Stimulated activated CD8-positive, alpha-beta memory T cell treated with anti-CD3 and anti-CD28 coated beads, Interleukin-4, amount 100 ng/mL, for 24 hours (primary cell): ENCODE results near the gene CMKLR1.

Experiments used
- DNase-seq: peaks from one replicate; pipeline ENCODE4 v3.0.0-alpha.2; 2020; ENCODE audit warnings: low read depth

The CMKLR1 gene

GRCh38 chr12:108315486-108316105 is 23.5 kb downstream of the CMKLR1 start:
- DNase-seq: no peak

DNA sequence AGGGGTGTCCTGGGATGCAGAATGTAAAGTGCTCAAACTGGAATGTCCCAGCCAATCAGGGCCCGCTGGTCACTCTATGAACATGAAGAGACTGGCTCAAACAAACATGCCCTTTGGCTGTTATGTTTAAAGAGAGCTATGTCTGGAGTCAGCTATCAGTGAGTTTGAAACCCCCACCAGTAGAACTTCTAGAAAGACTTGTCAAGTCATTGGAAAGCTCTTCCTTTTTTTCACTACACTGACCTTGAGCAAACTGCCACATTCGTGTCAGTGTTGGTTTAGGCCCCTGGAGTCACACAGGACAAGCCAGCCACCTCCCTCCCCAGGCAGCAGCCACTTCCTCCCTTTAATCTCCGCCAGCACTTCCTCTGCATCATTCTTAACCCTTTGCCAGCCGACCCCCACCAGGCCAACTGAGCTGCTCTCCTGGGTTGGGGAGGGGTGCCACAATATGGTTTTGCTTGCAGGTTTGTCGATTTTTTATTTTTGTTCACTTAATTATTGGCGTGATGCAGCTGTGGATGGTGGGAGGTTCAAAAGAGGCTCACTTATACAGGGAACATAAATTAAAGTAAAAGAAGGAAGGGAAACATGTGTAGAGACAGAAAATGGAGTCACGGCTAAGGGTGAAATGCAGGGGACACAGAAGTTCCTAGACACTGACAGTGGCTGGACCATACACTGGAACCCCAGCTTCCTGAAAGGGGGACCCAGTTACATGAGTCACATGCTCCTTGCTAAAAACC is 25.3 kb downstream of the CMKLR1 start:
- no peak for DNase-seq

GRCh38 chr12:108313241-108313605 is 25.9 kb downstream of the CMKLR1 start:
- no peak for DNase-seq

DNA sequence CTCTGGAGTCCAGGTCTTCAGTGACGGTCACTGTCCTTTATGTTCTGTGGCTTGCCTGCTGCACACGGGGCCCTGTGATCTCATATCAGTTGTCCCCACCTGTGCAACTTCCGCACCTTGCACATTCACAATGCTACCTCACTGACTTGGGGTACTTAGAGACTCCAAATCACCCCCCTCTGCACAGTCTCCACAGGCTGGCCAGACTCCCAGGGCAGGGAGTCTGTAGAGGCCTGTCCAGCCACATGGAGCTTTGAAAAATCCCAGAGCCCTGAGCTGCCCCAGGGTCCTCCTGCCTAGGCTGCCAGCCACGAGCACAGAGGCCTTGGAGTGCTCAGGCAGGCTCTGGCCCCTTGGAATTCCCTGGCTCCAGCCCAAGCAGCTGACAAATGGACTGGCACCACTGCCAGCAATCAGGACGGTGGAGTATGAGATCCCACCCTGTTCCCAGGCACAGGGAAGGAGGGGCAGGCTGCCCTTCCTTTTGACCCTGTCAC is 26.4 kb downstream of the CMKLR1 start:
- no peak for DNase-seq

- no peak for DNase-seq
These were observed 26.9 kb downstream of the CMKLR1 start for GRCh38 chr12:108312073-108312659.

GRCh38 chr12:108311605-108312004 is 27.5 kb downstream of the CMKLR1 start:
- DNase-seq: no peak

DNA sequence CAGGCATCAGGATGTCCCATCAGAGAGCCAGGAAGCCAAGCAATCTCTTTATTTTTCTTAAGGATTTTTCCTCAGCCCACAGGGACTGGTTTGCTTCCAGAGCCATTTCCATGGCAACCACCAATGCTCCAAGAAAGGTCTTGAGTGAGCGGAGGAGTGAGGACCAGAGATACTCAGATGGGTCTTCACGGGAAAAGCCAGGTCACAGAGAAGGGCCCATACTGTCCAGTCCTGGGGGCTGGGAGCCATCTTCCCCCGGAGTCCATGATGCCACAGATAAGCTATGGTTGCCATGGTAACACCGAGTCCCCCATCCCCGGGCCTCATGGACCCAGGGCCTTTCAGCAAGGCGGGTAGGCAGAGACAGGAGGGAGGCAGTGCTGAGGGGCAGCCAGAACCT is 28.6 kb downstream of the CMKLR1 start:
- no peak for DNase-seq

GRCh38 chr12:108309674-108310312 is 29.3 kb downstream of the CMKLR1 start:
- no peak for DNase-seq

DNA sequence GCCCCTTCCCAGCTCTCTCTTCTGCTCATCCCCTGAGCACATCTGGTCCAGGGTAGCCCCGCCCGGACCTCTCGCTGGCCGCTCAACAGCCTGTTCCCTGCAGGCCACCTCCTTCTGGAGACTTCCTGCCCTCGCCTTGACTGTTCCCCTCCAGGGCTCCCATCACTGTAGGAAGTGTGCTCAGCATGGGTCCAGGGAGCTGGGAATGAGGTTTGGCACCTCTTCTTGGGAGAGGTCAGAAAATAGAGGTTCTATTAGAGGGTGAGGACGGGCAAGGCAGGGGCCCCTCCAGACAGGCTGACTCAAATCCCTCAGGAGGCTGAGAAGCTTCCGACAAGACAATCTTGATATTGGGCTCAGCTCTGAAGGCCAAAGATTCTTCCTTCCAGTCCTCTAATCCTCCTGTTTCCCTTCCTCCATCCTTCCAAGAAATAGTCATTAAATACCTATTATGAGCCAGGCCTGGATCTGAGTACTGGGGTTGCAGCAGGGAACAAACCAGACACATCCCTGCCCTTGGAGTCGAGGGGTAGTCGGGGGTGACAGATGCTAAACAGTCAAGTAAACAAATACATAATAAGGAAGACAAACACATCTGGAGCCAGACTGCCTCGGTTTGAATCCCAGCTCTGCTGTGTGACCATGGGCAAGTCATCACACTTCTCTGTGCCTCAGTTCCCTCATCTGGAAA is 30.6 kb downstream of the CMKLR1 start:
- no peak for DNase-seq

DNA sequence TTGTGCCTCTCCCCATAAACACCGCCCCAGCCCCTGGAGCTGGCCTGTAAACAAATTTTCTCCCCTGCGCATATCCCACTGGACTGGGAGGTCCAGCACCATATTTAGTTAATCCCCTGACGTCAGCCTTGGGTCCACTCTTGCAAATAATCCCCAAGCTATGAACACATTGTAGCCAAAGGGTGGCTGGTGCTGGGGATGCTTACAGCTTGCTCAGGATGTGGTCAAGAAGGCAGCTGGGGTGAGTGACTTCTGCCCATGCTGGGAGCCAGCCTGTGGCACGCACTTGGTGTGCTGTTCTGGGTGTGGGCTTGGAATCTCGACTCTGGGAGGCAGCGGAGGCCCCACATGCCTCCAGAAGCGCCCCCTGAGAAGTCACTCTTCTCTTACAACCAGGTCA is 32.1 kb downstream of the CMKLR1 start:
- no peak for DNase-seq

- no peak for DNase-seq
These were observed 32.6 kb downstream of the CMKLR1 start for GRCh38 chr12:108306506-108306905.

- no peak for DNase-seq
These were observed 33.1 kb downstream of the CMKLR1 start for GRCh38 chr12:108305991-108306501.

DNA sequence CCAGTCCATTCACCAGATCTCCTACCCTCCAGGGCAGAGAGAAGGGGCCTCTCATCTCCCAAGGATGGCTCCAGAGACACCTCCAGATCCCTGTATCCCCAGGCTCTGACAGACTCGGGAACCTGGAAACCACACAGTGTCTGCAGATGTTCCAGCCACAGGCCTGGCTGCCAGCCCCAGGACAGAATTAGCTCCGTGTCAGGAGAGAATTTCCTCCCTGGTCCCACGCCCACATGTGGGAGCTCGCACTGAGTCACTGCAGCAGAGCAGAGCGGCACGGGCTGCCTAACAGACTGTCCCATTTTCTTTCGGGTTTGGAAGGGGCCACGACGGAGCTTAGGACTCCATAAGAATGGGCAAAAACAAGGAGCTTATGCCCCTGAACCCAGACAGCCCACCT is 33.6 kb downstream of the CMKLR1 start:
- no peak for DNase-seq

DNA sequence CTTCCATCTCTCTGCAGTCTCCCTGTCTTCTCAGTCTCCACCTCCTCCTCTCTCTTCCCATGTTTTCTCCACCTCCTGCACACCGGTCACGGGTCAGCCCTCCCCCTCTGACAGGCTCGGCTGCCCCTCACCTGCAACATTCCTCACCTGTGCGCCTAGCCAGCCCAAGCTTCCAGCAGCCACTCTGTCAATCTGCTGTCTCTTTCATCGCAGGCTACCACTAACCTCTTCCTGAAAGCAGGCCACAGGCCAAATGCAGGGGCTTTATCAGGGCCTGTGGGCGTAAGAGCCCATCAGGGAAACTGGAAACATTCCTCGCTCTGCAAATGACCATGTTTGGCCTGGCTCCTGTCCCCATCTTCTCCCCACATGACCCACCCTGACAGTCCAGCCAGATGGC is 34.5 kb downstream of the CMKLR1 start:
- DNase-seq: no peak

DNA sequence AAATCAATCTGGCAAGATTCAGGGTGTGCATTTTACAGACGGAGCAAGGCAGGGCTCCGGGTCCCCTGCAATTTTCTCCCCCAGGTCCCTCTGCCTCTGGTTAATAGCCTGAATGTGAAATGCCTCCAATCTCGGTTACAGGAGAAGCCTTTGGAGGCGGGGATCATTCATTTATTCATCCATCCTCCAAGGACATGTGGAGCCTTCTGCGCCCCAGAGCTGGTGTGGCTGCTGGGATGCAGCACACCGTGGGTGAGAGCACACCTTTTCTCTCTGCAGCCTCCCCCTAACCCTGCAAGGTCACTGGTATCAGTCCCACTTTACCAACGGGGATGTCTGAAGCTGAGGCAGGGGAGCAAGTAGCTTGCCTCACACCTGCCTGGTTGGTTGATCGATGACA is 35.4 kb downstream of the CMKLR1 start:
- no peak for DNase-seq

- no peak for DNase-seq
These were observed 36.5 kb downstream of the CMKLR1 start for GRCh38 chr12:108302403-108303311.

- no peak for DNase-seq
These were observed 37.1 kb downstream of the CMKLR1 start for GRCh38 chr12:108302016-108302402.

DNA sequence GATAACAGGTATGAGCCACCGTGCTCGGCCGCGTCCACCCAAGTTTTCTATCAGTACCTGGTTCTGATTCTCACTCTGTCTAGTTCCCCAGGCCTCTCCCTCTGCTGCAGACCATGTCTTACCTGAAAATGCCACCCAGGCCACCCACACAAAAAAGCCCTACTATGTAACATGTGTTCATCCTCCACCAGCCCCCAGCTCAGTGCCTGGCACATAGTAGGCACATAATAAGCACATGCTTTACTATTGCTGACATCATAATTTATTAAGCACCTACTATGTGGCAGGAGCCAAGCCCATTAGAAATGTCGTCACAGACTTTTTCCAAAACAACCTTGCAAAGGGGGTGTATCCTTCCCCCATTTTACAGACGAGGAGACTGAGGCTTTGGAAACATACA is 37.8 kb downstream of the CMKLR1 start:
- no peak for DNase-seq

DNA sequence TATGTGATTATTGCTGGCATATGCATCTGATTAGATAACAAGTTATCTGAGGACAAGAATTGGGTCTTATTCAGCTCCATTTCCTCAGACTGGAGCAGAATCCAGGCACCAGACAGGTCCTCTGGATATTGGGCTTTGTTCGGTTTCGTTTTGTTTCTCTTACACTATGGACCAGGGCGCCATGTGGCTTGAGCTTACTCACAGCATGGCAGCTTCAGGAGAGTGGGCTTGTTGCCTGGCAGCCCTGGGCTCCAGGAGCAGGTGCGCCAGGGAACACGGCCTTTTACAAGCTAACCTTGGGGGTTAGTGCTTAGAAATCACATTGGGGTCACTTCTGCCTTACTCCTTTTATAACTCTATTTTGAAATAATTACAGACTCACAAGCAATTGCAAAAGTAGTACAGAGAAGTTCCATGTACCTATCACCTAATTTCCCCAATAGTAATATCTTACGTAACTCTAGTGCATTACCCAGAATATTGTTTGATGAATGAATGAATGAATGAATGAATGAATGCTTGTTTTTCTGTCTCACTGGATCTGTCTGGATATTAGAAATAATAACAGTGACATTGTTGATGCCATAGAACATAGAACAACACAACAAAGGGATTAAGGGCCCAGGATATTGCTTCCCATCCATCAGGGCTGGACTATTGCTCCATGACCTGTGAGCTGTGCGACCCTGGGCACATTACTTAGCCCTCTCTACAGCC is 39.0 kb downstream of the CMKLR1 start:
- DNase-seq: no peak

DNA sequence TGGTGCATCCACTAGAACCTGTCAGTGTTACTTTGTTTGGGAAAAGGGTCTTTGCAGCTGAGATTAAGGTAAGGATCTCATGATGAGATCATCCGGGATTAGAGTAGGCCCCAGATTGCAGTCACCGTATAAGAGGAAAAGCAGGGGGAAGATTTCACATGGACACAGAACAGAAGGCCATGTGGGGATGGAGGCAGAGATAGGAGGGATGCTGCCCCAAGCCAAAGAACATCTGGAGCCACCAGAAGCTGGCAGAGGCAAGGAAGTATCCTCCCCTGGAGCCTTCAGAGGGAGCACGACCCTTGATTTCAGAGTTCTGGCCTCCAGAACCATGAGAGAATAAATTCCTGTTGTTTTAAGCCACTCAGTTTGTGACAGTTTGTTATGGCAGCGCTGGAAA is 39.6 kb downstream of the CMKLR1 start:
- no peak for DNase-seq
